Mucosa of descending colon (tissue), 3 donors: ENCODE results near the gene CTDNEP1. TPM values are rescaled to one million over a fixed set of nuclear protein-coding genes. Genes with fewer than 3 reads are reported as not detected.
A peak's percentile ranks its signal among the peaks of the same experiment; 100 is the strongest.

Experiments used
- ATAC-seq: fragments of 200-7000 bp; cut with Tn5 transposase; one replicate; pipeline ENCODE4 v1.9.1; 2020; ENCODE audit warnings: mild to moderate bottlenecking, moderate library complexity
- DNase-seq, 3 donors: peaks; one replicate each; pipeline ENCODE4 v3.0.0-alpha.2; 2020
- H3K36me3 ChIP-seq: fragments of 200-600 bp; one replicate; pipeline ENCODE4 v1.8.0; 2021; ENCODE audit warnings: low read depth, mild to moderate bottlenecking
- H3K4me1 ChIP-seq: fragments of 200-600 bp; one replicate; pipeline ENCODE4 v1.8.0; 2021; ENCODE audit warnings: low read depth, mild to moderate bottlenecking
- H3K4me3 ChIP-seq: fragments of 200-600 bp; one replicate; pipeline ENCODE4 v1.8.0; 2021; ENCODE audit warnings: mild to moderate bottlenecking
- H3K9me3 ChIP-seq: fragments of 200-600 bp; one replicate; pipeline ENCODE4 v1.8.0; 2021; ENCODE audit warnings: mild to moderate bottlenecking
- CTCF ChIP-seq: fragments of 200-600 bp; IDR thresholded peaks from one replicate; pipeline ENCODE4 v1.8.0; 2022; ENCODE audit warnings: antibody characterized with exemption, mild to moderate bottlenecking
- intact Hi-C, 2 donors: fragments of 100-400 bp; cut with DNase I in 1 of 2; cut with micrococcal nuclease in 1 of 2; formaldehyde crosslinking; loops; one replicate each; pipeline versions ENCODE4 v1.11.0 to v1.11.1; 2022; cut with DNase I, micrococcal nuclease
- total RNA-seq, 3 donors: library from RNA; stranded (reverse); fragmentation: NEBNext Ultra II Directional in 2 of 3; extraction: Animal tissue kit (Norgen Biotek cat#: 25700) in 2 of 3; gene quantifications; one replicate each; pipeline versions ENCODE4 v1.2.1 to v1.2.4, GENCODE V29; 2021 to 2023
- donor health status: DM: no; HTN: no; CAD: no; lungs with moderate emphysema.
- donor health status: DM: no; HTN: no; CAD: no.
- donor health status: DM: no; HTN: yes; CAD: no.

The CTDNEP1 gene
- total RNA-seq, 3 donors from 2014 or later = 117 to 123 (median 117) TPM

DNA sequence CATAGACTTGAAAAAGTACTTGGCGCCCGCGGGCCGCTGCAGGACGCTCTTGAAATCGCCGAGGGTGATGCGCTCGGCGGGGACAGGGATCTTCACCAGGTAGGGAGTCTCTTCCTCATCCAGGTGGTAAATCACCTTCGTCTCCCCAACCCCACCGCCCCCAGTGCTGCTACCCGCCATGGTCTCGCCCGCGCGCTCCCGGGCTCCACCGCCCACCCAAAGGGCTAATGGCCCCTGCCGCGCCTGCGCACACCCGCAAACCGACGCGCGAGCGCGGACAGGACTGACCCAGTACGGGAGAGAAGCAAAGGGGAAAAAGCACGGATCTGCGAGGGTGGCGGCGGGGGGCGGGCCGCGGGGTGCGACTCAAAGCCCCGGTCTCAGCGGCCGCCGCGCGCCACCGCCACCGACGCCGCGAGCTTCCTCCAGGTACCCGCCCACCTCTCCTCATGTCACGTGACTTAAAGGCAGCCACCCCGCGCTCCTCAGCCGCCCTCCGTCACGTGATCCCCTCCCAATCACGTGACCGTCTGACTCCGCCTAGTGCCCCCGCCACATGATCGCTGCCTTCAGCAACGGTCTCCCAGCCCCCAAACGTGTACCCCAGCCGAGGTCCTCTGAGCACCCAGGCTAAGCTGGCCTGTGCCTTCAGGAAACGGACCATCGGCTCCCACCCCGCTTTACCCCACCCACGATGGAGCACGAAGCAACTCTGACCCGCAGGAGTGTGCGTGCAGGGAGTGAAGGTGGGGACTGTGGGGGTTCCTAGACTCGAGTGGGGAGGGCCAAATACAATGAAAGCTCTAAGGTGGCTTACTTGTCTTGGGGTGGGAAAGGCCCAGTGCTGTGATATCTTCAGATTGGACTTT is 17.2 kb downstream of the CTDNEP1 start, which contains the start of gene DVL2:
Gene DVL2, minus strand, starts transcription at position 435 of the 869 bp plus-strand sequence. Its CDS starts 255 bp downstream, at position 180.
- Histone ChIP-seq H3K4me3 (peak within 1 kb of the TSS; percentile 52), H3K36me3 (no peaks in the 10 kb centered on the region), H3K4me1 (peaks cover 31% of the 10 kb centered on the region), H3K9me3 (no peaks in the 10 kb centered on the region)
- intact Hi-C loops = no loop called here
- ATAC-seq (peak; percentile 70), DNase-seq (peak; percentile 96 to 98 (median 97))
- TF ChIP-seq CTCF = no peak

DNA sequence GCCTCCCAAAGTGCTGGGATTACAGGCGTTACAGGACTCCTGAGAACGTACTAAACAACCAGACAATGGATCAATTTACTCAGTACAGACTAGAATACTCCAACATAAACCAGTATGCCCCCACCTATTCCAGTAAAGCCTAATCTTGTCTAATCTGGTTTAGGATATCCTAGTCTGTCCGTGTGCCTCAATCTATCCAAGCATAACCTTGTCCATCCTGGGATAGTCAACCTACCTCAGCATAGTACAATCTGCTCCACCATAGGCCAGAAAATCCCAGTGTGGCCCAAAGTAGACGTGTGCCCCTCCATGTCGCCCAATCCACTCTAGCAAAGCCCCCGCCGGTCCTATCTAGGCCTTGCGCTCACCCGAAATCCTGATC is 17.8 kb downstream of the CTDNEP1 start:
- intact Hi-C loops = no loop called here
- Histone ChIP-seq H3K9me3 (no peaks in the 10 kb centered on the region), H3K4me1 (peaks cover 31% of the 10 kb centered on the region), H3K4me3 (peak overlapping the region; percentile 52), H3K36me3 (peaks cover 4% of the 10 kb centered on the region)
- TF ChIP-seq CTCF = no peak
- peak; percentile 7 for ATAC-seq
- no peak for DNase-seq

DNA sequence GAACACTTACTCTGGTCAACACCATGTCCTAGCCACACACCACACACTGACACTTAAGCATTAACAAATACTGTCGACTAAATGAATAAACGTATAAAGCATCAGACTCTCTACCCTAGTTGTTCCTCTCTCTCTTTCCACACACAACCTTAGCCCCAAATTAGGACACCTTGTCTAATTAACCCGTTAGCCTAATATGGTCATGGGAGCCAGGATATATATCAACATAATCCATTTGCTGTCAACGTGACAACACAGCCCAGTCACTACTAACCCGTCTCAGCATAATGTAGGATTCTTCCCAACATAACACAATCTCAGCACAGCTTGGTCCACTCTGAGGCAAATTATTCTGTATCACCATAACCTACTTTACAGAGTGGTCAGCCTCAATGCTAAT is 19.4 kb downstream of the CTDNEP1 start:
- intact Hi-C loops = no loop called here

GRCh38 chr17:7229504-7229903 is 22.0 kb downstream of the CTDNEP1 start:
- TF ChIP-seq CTCF = no peak
- Histone ChIP-seq H3K4me1 (peaks cover 15% of the 10 kb centered on the region), H3K9me3 (no peaks in the 10 kb centered on the region), H3K36me3 (peaks cover 15% of the 10 kb centered on the region), H3K4me3 (no peak overlapping the region)
- ATAC-seq (no peak), DNase-seq (no peak)
- intact Hi-C loops = no loop called here

More for the DNA sequence above, 19.4 kb downstream of the CTDNEP1 start:
- H3K9me3 ChIP-seq = no peaks in the 10 kb centered on the region
- TF ChIP-seq CTCF = no peak
- ATAC-seq (no peak), DNase-seq (no peak)
- no peak overlapping the region for H3K4me3 ChIP-seq
- H3K36me3 ChIP-seq = peaks cover 6% of the 10 kb centered on the region
- peaks cover 28% of the 10 kb centered on the region for H3K4me1 ChIP-seq

- Histone ChIP-seq H3K9me3 (no peaks in the 10 kb centered on the region), H3K36me3 (peaks cover 18% of the 10 kb centered on the region), H3K4me3 (no peak overlapping the region), H3K4me1 (peaks cover 14% of the 10 kb centered on the region)
- ATAC-seq (no peak), DNase-seq (peak in 1 of 3 donors; percentile 48)
- intact Hi-C loops = no loop called here
- no peak for TF ChIP-seq CTCF
Measured at GRCh38 chr17:7228920-7229319, 22.6 kb downstream of the CTDNEP1 start.
